Muscle layer of duodenum (tissue), 2 donors: Measurements from ENCODE around the gene GALNT15.

ENCODE experiments used
- H3K27ac ChIP-seq: one replicate; pipeline ENCODE4 v1.7.0; 2013; ENCODE audit warnings: mild to moderate bottlenecking, low read length
- H3K27me3 ChIP-seq: one replicate; pipeline ENCODE4 v1.7.0; 2013; ENCODE audit warnings: low read depth, mild to moderate bottlenecking, control low read depth, low read length
- H3K36me3 ChIP-seq, 2 donors: one replicate each; pipeline ENCODE4 v1.7.0; 2013; ENCODE audit warnings: low read length in 2 of 2, control low read depth in 1 of 2, mild to moderate bottlenecking in 1 of 2; ENCODE audit not compliant: insufficient read depth in 2 of 2, control insufficient read depth in 1 of 2
- H3K4me1 ChIP-seq, 2 donors: one replicate each; pipeline ENCODE4 v1.7.0; 2013; ENCODE audit warnings: low read length in 2 of 2, mild to moderate bottlenecking in 2 of 2, control low read depth in 1 of 2, moderate library complexity in 1 of 2; ENCODE audit not compliant: insufficient read depth in 2 of 2, control insufficient read depth in 1 of 2
- H3K4me3 ChIP-seq, 2 donors: one replicate each; pipeline ENCODE4 v1.7.0; 2013; ENCODE audit warnings: low read length in 2 of 2, low read depth in 1 of 2, mild to moderate bottlenecking in 1 of 2
- H3K9me3 ChIP-seq, 2 donors: one replicate each; pipeline ENCODE4 v1.7.0; 2013; ENCODE audit warnings: low read length in 2 of 2, control low read depth in 1 of 2, mild to moderate bottlenecking in 1 of 2; ENCODE audit not compliant: control insufficient read depth in 1 of 2
- donor health status: healthy.

Gene GALNT15

DNA sequence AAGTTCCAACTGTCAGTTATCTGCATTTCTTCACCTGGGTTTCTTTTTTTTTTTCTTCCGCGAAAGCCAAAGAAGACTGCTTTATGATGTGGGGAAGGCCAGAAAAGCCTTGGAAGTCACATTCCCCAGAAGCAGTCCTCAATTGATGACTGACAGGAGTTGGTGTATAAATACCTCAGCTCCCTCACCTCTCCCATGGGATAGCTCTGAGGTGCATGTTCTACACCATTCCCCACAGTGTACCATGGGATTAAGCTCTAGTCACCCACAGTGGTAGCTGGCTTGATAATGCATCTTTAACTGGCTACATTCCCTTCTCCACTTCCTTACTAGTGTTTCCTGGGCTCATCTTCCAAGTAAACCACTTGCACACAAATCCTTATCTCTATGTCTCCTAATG lies 59.8 kb downstream of the GALNT15 start:
- Histone ChIP-seq H3K27me3 (no peaks in the 10 kb centered on the region), H3K4me1 (no peaks in the 10 kb centered on the region), H3K27ac (no peak overlapping the region), H3K9me3 (no peaks in the 10 kb centered on the region), H3K4me3 (no peak overlapping the region), H3K36me3 (no peaks in the 10 kb centered on the region)

DNA sequence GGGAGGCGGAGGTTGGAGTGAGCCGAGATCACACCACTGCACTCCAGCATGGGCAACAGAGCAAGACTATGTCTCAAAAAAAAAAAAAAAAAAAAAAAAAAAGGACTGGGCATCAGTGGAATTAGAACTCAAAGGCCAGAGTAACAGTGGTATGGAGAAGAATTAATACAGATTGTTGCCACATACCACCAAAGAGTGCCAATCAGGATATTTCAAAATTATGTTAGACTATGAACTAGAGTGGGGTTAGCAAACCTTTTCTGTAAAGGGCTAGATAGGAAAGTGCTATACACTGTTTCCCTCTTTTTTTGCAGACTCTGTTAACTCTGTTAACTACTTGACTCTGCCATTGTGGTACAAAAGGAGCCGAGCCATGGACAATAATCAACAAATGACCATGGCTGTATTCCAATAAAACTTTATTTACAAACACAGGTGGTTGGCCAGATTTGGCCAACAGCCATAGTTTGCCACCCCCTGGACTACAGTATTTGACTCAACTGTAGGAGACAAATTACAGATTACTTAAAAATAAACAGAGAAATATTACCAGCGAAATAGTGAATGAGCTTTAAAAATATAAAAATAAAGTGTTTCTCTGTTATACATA lies 61.7 kb downstream of the GALNT15 start:
- Histone ChIP-seq H3K4me1 (no peaks in the 10 kb centered on the region), H3K9me3 (no peaks in the 10 kb centered on the region), H3K27me3 (no peaks in the 10 kb centered on the region), H3K27ac (no peak overlapping the region), H3K36me3 (no peaks in the 10 kb centered on the region), H3K4me3 (no peak overlapping the region)

DNA sequence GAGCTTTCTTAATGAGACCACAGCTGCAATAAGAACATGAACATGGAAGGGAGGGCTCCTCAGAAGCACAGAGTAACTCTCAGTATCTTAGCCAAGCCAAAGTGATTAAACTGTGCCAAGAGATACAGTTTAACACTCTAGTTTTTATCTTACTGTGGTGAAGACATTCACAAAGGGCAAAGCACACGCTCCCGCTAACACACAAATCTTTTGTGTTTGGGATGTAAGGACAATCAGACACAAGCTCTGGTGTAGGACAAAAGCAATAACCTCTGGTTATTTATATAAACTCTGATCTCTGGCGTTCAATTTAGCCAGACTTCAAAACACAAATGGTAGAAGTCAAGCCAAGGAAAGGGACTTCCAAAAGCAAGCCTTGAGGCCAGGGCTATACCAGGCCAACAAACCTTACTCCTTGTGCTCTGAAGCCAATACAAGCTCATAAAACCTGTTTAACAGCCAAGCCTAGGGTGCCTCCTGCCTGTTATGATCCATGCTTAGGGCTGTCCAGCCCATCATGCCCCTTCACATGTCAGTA lies 62.4 kb downstream of the GALNT15 start:
- Histone ChIP-seq H3K4me1 (no peaks in the 10 kb centered on the region), H3K9me3 (no peaks in the 10 kb centered on the region), H3K36me3 (no peaks in the 10 kb centered on the region), H3K4me3 (no peak overlapping the region), H3K27ac (no peak overlapping the region), H3K27me3 (no peaks in the 10 kb centered on the region)

DNA sequence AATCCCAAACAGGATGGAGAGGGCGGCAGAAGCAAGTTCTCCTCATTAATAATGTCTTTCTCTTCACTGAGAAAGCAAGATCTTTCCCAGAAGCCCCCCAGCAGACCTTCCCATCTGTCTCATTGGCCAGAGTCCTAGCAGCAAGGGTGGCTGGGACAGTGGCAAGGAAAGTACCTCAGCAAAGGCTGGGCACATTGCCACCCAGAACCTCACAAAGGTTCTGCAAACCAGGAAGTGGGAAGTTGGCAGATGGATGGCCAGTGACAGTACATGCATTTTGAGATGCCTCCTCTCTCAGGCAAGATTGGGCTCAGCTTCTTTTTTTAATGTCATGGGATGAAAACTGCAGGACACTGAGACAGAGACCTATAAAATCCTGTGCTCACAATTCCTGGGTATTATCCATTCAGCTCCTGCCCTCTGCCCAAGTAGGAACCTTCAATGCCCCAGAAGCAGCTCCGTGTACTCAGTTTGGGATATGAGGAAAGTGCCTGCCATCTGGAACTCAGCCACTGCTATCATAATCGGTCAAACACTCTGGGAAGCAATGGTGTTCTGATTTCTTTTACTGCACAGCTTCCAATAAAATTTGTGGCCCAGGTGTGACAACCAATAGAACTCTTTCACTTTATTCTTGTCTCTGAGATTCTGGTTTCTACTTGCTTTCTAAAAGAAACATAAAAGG lies 64.7 kb downstream of the GALNT15 start:
- Histone ChIP-seq H3K36me3 (no peaks in the 10 kb centered on the region), H3K4me3 (no peak overlapping the region), H3K27ac (no peak overlapping the region)

DNA sequence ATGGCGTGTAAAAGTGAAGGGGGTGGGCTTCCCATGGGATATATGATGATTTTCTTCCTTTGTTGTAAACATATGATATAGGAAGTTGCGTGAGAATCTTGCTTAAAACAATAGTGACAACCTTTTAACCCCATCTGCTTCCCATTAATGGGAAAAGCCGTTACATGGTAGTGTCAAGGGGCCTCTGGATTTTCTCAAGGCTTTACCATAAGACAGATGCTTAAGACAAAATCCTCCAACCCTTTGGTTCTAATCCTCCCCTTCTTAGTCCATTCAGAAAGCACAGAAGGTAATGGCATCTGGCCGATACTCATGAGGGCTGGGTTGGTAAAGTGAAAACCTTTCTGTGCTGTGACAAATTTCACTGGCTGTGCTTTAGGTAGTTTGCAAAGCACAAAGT lies 65.3 kb downstream of the GALNT15 start:
- Histone ChIP-seq H3K27me3 (no peaks in the 10 kb centered on the region), H3K36me3 (no peaks in the 10 kb centered on the region), H3K4me1 (no peaks in the 10 kb centered on the region), H3K4me3 (no peak overlapping the region), H3K9me3 (no peaks in the 10 kb centered on the region), H3K27ac (no peak overlapping the region)

More for the DNA sequence above, 64.7 kb downstream of the GALNT15 start:
- no peaks in the 10 kb centered on the region for H3K27me3 ChIP-seq
- no peaks in the 10 kb centered on the region for H3K9me3 ChIP-seq
- H3K4me1 ChIP-seq: no peaks in the 10 kb centered on the region

DNA sequence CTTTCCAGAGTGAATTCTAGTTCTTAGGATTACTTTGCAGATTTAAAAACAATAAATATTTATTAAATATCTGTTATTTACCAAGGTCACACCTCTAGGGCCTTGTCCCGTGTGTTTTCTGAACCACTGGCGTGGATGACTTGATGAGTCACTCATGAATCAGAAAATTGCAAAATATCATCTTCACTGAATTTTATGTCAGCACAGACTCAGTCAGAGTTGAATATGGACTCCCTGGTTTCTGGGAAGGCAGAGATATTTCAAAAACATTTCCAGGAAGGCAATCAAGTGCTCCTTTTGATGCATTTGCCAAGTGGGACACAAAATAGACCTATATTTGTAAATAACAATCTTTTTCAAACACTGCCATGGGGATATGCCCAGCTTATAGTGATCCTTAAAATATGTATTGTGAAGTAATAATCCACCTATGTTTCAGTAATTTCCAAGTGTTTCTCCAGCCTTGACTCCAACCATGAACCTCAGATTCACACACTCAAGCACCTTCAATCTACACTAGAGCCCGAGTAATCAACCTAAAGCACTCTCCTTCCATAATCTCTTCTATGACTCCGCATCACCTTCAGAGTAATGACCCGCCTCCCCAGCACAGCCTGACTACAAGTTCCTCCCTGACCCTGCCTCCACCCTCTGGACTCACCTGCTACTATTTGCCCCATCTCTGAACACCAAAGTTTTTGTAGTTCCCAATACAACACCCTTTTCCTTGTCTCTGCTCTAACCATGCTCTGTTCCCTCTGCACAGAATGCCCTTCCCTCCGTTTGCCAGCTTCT lies 65.9 kb downstream of the GALNT15 start:
- no peak overlapping the region for H3K27ac ChIP-seq
- no peaks in the 10 kb centered on the region for H3K9me3 ChIP-seq
- no peaks in the 10 kb centered on the region for H3K36me3 ChIP-seq
- no peak overlapping the region for H3K4me3 ChIP-seq
- H3K4me1 ChIP-seq: no peaks in the 10 kb centered on the region
- no peaks in the 10 kb centered on the region for H3K27me3 ChIP-seq

DNA sequence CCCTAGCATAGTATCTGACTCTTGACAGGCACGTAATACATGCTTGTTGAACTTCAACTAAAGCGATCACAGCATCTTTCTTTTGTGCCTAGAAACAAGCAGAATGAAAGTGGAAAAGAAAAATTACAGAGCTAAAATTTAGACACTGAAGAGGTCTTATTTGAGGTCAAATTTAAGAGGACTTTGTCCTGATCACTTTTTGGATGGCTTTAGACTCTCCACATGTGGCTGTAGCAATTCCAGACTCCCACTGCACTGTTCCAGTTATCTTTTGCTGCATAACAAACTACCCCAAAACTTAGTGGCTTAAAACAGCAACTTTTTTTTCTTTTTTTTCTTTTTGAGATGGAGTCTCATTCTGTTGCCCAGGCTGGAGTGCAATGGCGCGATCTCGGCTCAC lies 66.7 kb downstream of the GALNT15 start:
- no peaks in the 10 kb centered on the region for H3K36me3 ChIP-seq
- no peaks in the 10 kb centered on the region for H3K27me3 ChIP-seq
- H3K4me3 ChIP-seq: no peak overlapping the region
- no peaks in the 10 kb centered on the region for H3K9me3 ChIP-seq
- H3K27ac ChIP-seq: no peak overlapping the region
- no peaks in the 10 kb centered on the region for H3K4me1 ChIP-seq

DNA sequence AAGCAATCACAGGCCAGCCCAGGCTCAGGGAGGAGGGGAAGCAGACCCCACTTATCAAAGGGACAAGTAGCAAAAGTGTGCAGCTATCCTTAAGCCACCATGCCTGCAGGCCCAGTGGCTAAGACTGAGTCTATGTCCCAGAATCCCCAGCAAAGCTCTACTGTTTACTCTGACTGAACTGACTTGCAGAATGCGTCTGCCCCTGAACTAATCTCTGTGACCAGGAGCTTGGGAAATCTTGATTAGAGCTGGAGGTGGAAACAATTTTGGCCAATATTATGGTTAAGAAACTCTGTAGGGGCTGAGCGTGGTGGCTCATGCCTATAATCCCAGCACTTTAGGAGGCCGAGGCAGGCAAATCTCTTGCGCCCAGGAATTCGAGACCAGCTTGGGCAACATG lies 67.7 kb downstream of the GALNT15 start:
- H3K4me1 ChIP-seq: no peaks in the 10 kb centered on the region
- H3K9me3 ChIP-seq: no peaks in the 10 kb centered on the region
- no peak overlapping the region for H3K27ac ChIP-seq
- no peaks in the 10 kb centered on the region for H3K27me3 ChIP-seq
- H3K36me3 ChIP-seq: no peaks in the 10 kb centered on the region
- no peak overlapping the region for H3K4me3 ChIP-seq

DNA sequence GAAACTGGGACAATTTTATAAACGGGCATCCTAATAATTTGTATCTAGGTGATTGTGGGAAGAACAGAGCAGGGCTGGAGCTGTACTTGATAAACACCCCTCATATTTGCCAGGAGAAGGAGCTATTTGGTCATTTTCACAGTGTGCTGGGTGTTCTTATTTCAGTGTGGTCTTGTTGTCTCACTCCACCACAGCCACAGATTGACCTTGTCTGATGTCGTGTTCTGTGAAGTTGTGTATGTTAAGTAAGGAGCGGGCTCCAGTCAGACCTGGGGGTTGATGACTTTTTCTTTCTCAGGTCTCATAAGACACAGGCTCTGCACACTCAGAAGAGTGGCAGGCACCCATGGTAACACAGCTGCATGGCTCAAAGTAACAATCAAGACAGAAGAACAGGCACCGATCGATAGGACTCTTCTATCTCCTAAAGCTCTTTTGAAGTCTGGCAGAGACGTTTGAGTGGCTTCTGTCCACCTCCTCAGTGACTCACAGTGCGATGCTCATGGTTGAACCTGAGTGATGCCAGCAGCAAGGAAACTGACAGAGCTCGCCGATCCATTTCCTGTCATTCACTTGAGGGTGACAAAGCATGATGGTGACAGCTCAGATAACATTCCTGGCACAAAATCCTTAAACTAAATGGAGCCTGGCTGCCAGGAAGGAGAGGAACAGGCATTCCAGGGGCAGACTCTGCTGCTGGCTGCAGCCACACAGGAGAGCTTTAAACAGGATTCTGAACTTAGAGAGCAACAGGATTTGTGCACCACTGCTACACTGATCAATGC lies 69.4 kb downstream of the GALNT15 start:
- Histone ChIP-seq H3K36me3 (no peaks in the 10 kb centered on the region), H3K27ac (no peak overlapping the region), H3K27me3 (no peaks in the 10 kb centered on the region), H3K4me3 (no peak overlapping the region), H3K4me1 (no peaks in the 10 kb centered on the region), H3K9me3 (no peaks in the 10 kb centered on the region)

DNA sequence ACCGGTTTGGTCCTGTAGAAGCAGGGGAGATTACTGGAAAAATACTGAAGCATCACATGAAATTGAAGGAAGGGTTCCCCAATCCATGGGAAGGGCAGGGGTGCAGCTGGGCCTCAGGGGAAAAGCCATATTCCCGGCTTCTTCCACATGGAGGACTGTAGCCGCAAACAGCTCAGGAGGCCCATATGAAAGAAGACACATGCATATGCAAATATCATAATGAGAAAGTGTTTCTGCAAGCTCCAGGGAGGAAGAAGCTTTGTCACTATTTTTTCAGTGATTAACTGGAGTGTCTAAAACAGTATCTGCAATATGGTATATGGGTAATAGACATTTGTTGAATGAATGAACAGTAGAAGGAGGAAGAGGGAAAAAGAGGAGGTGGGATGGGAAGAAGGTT lies 71.1 kb downstream of the GALNT15 start:
- no peaks in the 10 kb centered on the region for H3K9me3 ChIP-seq
- H3K36me3 ChIP-seq: no peaks in the 10 kb centered on the region
- no peak overlapping the region for H3K4me3 ChIP-seq
- no peaks in the 10 kb centered on the region for H3K4me1 ChIP-seq
- H3K27ac ChIP-seq: no peak overlapping the region
- H3K27me3 ChIP-seq: no peaks in the 10 kb centered on the region
